ENCODE data around the gene HPGDS. TPM values are rescaled to one million over a fixed set of nuclear protein-coding genes. Genes with fewer than 3 reads are reported as not detected.

The HPGDS gene
- total and polyA plus RNA-seq, 2 of the 13 experiments (the other 11 are each of a cell fraction or from before 2014, with no cell fraction given): not detected

DNA sequence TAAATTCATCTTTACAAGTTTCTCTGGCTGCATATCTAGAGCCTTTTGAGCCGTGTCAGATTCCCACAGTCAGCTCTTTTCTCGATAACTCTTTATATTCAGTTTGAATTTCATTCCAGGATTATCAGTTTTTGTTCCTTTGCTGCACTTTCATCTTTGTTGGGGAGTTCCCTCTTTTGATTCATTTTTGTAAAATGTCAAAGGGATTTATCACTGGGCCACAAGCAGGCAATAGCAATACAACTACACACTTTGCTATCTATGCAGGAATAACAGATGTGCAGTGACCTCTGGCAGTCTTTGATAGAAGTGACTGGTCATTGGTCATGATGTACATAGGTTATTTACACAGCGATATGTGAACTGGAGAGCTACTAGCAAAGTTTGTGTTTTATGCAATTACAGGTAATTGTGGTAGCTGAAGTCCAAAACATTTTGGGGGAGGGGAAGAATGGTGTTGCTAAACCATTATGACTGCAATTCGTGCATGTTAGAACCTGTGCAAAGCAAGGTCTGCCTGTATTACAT lies 43.8 kb downstream of the HPGDS start (continued):
- TF ChIP-seq ARID5B (CRISPR knock-in tag; IDR thresholded peaks at IDR 0.05): peak; percentile 87
- TF ChIP-seq THAP11 (CRISPR knock-in tag; IDR thresholded peaks at IDR 0.05): 0 out of 2 replicates have a peak, but pooled peaks have one; percentile 34
- TF ChIP-seq RARA (CRISPR knock-in tag; IDR thresholded peaks at IDR 0.05): peak; percentile 70
- TF ChIP-seq TARDBP (CRISPR knock-in tag; IDR thresholded peaks at IDR 0.05): peak; percentile 38; the same call in 1 of the 2 replicates
- TF ChIP-seq HNF4G (IDR thresholded peaks at IDR 0.05; ENCODE audit: borderline replicate concordance, low read depth, low read length): peak; percentile 22; the same call in 1 of the 2 replicates
- TF ChIP-seq HNF4G (CRISPR knock-in tag; IDR thresholded peaks at IDR 0.05; ENCODE audit: borderline replicate concordance, low read depth): no peak
- peak; percentile 46; the same call in 1 of the 2 replicates for TF ChIP-seq THRA (CRISPR knock-in tag; IDR thresholded peaks at IDR 0.05; ENCODE audit: borderline replicate concordance)
- TF ChIP-seq ZNF746 (CRISPR knock-in tag; IDR thresholded peaks at IDR 0.05): no peak
- TF ChIP-seq, protein P1, sequence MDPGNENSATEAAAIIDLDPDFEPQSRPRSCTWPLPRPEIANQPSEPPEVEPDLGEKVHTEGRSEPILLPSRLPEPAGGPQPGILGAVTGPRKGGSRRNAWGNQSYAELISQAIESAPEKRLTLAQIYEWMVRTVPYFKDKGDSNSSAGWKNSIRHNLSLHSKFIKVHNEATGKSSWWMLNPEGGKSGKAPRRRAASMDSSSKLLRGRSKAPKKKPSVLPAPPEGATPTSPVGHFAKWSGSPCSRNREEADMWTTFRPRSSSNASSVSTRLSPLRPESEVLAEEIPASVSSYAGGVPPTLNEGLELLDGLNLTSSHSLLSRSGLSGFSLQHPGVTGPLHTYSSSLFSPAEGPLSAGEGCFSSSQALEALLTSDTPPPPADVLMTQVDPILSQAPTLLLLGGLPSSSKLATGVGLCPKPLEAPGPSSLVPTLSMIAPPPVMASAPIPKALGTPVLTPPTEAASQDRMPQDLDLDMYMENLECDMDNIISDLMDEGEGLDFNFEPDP (CRISPR knock-in tag; conservative IDR thresholded peaks at IDR 0.05): no peak
- peak; percentile 39; the same call in 1 of the 2 replicates for TF ChIP-seq EHMT2 (IDR thresholded peaks at IDR 0.05; ENCODE audit: borderline replicate concordance, low read depth, low read length)
- TF ChIP-seq, protein P2, sequence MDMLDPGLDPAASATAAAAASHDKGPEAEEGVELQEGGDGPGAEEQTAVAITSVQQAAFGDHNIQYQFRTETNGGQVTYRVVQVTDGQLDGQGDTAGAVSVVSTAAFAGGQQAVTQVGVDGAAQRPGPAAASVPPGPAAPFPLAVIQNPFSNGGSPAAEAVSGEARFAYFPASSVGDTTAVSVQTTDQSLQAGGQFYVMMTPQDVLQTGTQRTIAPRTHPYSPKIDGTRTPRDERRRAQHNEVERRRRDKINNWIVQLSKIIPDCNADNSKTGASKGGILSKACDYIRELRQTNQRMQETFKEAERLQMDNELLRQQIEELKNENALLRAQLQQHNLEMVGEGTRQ (IDR thresholded peaks at IDR 0.05; ENCODE audit: low read depth, low read length): no peak
- TF ChIP-seq, protein P2 (CRISPR knock-in tag; IDR thresholded peaks at IDR 0.05; ENCODE audit: borderline replicate concordance): no peak
- peak; percentile 72; the same call in 1 of the 2 replicates for TF ChIP-seq ISL2 (CRISPR knock-in tag; IDR thresholded peaks at IDR 0.05)
- TF ChIP-seq, protein P3, sequence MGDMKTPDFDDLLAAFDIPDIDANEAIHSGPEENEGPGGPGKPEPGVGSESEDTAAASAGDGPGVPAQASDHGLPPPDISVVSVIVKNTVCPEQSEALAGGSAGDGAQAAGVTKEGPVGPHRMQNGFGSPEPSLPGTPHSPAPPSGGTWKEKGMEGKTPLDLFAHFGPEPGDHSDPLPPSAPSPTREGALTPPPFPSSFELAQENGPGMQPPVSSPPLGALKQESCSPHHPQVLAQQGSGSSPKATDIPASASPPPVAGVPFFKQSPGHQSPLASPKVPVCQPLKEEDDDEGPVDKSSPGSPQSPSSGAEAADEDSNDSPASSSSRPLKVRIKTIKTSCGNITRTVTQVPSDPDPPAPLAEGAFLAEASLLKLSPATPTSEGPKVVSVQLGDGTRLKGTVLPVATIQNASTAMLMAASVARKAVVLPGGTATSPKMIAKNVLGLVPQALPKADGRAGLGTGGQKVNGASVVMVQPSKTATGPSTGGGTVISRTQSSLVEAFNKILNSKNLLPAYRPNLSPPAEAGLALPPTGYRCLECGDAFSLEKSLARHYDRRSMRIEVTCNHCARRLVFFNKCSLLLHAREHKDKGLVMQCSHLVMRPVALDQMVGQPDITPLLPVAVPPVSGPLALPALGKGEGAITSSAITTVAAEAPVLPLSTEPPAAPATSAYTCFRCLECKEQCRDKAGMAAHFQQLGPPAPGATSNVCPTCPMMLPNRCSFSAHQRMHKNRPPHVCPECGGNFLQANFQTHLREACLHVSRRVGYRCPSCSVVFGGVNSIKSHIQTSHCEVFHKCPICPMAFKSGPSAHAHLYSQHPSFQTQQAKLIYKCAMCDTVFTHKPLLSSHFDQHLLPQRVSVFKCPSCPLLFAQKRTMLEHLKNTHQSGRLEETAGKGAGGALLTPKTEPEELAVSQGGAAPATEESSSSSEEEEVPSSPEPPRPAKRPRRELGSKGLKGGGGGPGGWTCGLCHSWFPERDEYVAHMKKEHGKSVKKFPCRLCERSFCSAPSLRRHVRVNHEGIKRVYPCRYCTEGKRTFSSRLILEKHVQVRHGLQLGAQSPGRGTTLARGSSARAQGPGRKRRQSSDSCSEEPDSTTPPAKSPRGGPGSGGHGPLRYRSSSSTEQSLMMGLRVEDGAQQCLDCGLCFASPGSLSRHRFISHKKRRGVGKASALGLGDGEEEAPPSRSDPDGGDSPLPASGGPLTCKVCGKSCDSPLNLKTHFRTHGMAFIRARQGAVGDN (CRISPR knock-in tag; IDR thresholded peaks at IDR 0.05): no peak
- TF ChIP-seq, protein P4, sequence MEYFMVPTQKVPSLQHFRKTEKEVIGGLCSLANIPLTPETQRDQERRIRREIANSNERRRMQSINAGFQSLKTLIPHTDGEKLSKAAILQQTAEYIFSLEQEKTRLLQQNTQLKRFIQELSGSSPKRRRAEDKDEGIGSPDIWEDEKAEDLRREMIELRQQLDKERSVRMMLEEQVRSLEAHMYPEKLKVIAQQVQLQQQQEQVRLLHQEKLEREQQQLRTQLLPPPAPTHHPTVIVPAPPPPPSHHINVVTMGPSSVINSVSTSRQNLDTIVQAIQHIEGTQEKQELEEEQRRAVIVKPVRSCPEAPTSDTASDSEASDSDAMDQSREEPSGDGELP (IDR thresholded peaks at IDR 0.05; ENCODE audit: borderline replicate concordance, low read depth): peak; percentile 51; the same call in 1 of the 2 replicates

Measured in HepG2 (cell line).